IMR-90 (cell line): Measurements from ENCODE around the gene BMPER.

Experiments
- BHLHE40 ChIP-seq: fragments of 150-350 bp; IDR thresholded peaks from 2 replicates; pipeline ENCODE4 v1.6.1; 2016; ENCODE audit warnings: mild to moderate bottlenecking, low read depth, low read length
- CEBPB ChIP-seq: IDR thresholded peaks from 2 replicates; pipeline ENCODE4 v1.6.1; 2012; ENCODE audit warnings: low read depth, low read length, improper control_type of control experiment
- CTCF ChIP-seq: conservative IDR thresholded peaks from 2 replicates; pipeline ENCODE4 v1.5.1; 2012; ENCODE audit warnings: mild to moderate bottlenecking, low read depth, low read length, improper control_type of control experiment
- FOS ChIP-seq: fragments of 150-350 bp; IDR thresholded peaks from 2 replicates; pipeline ENCODE4 v1.6.1; 2016; ENCODE audit warnings: low read depth, low read length
- MAFK ChIP-seq: IDR thresholded peaks from 2 replicates; pipeline ENCODE4 v1.6.1; 2012; ENCODE audit warnings: low read depth, low read length, improper control_type of control experiment
- MAZ ChIP-seq: IDR thresholded peaks from 2 replicates; pipeline ENCODE4 v1.6.1; 2012; ENCODE audit warnings: low read depth, mild to moderate bottlenecking, low read length, improper control_type of control experiment, moderate library complexity, borderline replicate concordance
- MXI1 ChIP-seq: IDR thresholded peaks from 2 replicates; pipeline ENCODE4 v1.6.1; 2012; ENCODE audit warnings: low read depth, mild to moderate bottlenecking, low read length, moderate library complexity, borderline replicate concordance
- POLR2A ChIP-seq: IDR thresholded peaks from 2 replicates; pipeline ENCODE4 v1.6.1; 2012; ENCODE audit warnings: mild to moderate bottlenecking, low read depth, low read length
- RAD21 ChIP-seq: IDR thresholded peaks from 2 replicates; pipeline ENCODE4 v1.6.1; 2012; ENCODE audit warnings: low read length, improper control_type of control experiment
- RCOR1 ChIP-seq: IDR thresholded peaks from 2 replicates; pipeline ENCODE4 v1.6.1; 2012; ENCODE audit warnings: mild to moderate bottlenecking, low read length, improper control_type of control experiment; ENCODE audit not compliant: insufficient replicate concordance
- RFX5 ChIP-seq: IDR thresholded peaks from 2 replicates; pipeline ENCODE4 v1.8.0; 2012; ENCODE audit warnings: low read depth, mild to moderate bottlenecking, low read length, moderate library complexity

GRCh38 chr7:34130558-34131295 lies 225.4 kb downstream of the BMPER start:
- TF ChIP-seq CTCF (no peak), MXI1 (no peak), RAD21 (no peak), POLR2A (no peak), FOS (no peak), CEBPB (no peak), MAFK (no peak), RFX5 (no peak), RCOR1 (no peak), BHLHE40 (no peak), MAZ (no peak)
